Central memory CD4-positive, alpha-beta T cell (primary cell): ENCODE data around the gene HKDC1.
"Not testable (repeated sequence)": the region's sequence is repeated elsewhere in the genome, so short reads cannot be mapped to it uniquely, and the experiment has no call there.

ENCODE experiments used
- DNase-seq: peaks from one replicate; pipeline ENCODE4 v3.0.0; 2022

Gene HKDC1

DNA sequence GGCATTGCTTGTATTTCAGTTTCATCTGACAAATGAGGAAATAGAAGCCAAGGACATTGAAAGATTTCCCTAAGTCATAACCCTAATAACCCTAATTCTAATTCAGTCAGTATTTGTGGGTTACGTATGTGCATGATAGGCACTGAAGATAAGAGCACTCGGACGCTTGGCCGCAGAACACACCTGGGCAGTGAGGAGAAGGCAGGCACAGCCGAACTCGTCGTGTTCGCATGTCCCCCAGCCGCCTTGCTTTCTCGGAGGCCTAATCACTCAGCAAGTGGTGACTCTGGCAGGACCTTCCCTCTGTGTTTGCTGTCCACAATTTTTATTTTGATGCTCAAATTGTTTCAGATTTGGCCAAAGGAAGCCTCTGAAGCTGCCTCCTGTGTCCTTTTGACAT lies 23.7 kb downstream of the HKDC1 start:
- DNase-seq = no peak

DNA sequence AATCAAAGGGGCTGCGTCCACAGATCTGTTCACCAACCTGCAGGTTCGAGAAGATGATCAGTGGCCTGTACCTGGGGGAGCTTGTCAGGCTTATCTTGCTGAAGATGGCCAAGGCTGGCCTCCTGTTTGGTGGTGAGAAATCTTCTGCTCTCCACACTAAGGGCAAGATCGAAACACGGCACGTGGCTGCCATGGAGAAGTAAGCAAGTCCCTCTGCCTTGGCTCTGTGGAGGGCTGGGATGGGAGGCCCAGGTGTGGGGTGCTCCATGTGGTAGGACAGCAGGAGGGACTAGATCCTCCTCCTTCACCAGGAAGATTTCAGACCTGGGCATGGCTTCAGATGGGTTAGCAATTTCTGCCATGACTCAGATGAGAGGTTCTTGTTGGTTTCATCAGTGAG lies 25.9 kb downstream of the HKDC1 start:
- no peak for DNase-seq

GRCh38 chr10:69246581-69247312 lies 26.6 kb downstream of the HKDC1 start:
- no peak for DNase-seq

DNA sequence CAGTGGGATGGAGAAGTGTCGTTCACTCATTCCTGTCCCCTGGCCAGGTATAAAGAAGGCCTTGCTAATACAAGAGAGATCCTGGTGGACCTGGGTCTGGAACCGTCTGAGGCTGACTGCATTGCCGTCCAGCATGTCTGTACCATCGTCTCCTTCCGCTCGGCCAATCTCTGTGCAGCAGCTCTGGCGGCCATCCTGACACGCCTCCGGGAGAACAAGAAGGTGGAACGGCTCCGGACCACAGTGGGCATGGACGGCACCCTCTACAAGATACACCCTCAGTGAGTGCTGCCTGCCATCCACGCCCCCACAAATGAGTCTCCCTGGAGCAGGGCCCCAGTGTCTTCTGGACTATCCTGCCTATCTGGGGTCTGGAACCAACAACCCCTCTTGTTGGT lies 27.2 kb downstream of the HKDC1 start:
- no peak for DNase-seq

DNA sequence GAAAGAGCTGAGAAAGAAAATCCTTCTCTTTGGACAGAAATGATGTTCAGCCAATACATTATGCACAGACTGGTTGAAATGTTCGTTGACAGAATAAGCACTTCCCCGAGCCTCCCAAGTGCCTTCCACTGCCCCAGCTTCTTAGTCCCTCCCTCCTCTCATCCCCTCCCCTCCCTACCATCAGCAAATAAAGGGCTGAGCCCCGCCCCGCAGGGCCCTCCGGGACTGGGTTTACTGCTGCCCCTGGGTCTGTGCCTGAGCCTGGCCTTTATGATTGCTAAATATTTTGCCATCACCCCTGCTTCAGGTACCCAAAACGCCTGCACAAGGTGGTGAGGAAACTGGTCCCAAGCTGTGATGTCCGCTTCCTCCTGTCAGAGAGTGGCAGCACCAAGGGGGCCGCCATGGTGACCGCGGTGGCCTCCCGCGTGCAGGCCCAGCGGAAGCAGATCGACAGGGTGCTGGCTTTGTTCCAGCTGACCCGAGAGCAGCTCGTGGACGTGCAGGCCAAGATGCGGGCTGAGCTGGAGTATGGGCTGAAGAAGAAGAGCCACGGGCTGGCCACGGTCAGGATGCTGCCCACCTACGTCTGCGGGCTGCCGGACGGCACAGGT lies 28.1 kb downstream of the HKDC1 start:
- no peak for DNase-seq

DNA sequence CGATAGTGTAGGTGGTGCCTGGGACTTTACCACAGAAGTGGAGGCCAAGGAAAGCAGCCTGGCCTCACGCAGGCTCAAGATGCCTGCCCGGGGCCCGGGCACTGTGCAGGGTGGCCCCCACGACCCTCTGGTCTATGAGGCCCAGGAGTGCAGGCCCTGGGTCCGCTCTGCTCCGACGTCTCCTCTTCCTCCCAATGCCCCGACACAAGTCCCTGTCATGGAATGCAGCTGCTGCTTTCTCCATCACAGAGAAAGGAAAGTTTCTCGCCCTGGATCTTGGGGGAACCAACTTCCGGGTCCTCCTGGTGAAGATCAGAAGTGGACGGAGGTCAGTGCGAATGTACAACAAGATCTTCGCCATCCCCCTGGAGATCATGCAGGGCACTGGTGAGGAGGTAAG lies 29.9 kb downstream of the HKDC1 start:
- no peak for DNase-seq

DNA sequence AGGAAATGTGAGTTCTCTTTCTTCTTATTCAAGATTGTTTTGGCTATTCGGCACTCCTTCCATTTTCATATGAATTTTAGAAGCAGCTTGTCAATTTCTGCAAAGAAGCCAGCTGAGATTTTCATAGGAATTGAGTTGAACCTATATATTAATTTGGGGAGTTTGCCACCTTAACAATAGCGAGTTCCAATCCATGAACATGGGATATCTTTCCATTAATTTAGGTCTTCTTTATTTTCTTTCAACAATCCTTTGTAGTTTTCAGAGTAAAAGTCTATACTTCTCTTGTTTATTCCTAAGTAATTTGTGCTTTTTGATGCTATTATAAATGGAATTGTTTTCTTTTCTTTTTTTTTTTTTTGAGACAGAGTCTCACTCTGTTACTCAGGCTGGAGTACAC lies 31.3 kb downstream of the HKDC1 start:
- not testable (repeated sequence) for DNase-seq

- DNase-seq = no peak
These were observed 33.0 kb downstream of the HKDC1 start for GRCh38 chr10:69253171-69253570.

- no peak for DNase-seq
These were observed 34.7 kb downstream of the HKDC1 start for GRCh38 chr10:69254877-69255276.

DNA sequence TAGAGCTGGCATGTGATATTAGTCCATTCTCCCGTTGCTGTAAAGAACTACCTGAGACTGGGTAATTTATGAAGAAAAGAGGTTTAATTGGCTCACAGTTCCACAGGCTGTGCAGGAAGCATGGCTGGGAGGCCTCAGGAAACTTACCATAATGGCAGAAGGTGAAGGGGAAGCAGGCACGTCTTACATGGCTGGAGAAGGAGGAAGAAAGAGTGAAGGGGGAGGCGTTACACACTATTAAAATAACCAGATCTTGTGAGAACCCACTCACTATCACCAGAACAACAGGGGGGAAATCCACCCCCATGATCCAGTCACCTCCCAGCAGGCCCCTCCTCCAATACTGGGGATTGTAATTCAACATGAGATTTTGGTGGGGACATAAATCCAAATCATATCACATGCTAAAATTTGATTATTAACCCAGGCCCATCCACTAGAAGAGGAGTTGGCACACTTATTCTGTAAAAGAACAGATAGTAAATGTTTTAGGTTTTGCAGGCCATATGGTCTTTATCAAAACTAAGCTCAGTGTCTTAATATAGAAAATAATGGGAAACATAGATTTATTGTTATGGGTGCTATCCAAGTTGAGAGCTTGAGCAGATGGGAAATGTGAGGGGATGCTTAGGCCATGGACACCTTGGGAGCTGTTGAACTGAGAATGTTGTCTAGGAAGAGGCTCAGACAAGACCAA lies 39.6 kb downstream of the HKDC1 start:
- DNase-seq = no peak

DNA sequence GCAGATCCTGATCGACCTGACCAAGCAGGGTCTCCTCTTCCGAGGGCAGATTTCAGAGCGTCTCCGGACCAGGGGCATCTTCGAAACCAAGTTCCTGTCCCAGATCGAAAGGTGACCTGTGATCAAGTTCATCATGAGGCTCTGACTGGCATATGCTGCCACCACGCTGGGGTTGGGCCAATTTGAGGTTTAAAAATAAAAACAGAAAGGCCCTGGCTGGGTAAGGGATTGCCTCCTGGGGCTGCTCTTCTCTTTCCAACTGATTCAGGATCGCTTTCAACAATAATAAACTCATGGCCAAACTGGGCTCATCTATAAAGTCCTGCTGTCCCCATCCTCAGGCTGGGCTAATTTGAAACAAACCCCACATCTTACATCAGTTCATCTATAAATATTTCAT lies 41.1 kb downstream of the HKDC1 start:
- no peak for DNase-seq

DNA sequence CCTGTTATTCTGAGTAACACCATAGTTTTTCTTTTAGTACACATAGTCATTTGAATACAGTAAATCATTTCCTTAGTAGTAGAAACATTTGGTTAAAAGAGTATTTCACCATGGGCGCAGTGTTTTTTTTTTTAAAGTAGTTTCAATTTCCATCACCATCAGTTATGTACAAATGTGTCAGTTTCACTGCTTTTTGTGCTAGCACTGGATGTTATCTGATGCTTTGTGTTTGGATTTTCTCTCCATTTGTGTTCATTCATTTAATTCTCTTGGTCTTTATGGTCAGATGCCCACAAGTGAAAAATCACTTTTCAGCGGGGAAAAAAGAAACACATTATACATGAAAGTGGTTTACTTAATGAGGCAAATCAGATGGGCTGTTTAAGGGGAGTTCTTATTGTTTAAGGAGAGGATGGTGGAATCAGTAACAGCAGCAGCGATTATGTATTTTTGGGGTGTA lies 42.2 kb downstream of the HKDC1 start:
- DNase-seq = no peak

DNA sequence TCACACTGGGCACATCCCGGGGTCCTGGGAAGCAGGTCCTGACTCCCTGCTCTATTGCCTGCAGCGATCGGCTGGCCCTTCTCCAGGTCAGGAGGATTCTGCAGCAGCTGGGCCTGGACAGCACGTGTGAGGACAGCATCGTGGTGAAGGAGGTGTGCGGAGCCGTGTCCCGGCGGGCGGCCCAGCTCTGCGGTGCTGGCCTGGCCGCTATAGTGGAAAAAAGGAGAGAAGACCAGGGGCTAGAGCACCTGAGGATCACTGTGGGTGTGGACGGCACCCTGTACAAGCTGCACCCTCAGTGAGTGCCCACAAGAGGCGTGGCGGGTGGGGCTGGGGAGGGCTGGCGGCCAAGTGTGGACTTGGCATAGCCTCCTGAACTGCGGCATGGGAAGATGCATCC lies 45.4 kb downstream of the HKDC1 start:
- DNase-seq = no peak

GRCh38 chr10:69268761-69269416 lies 48.8 kb downstream of the HKDC1 start:
- no peak for DNase-seq

- DNase-seq = no peak
These were observed 49.6 kb downstream of the HKDC1 start for GRCh38 chr10:69269761-69270160.

DNA sequence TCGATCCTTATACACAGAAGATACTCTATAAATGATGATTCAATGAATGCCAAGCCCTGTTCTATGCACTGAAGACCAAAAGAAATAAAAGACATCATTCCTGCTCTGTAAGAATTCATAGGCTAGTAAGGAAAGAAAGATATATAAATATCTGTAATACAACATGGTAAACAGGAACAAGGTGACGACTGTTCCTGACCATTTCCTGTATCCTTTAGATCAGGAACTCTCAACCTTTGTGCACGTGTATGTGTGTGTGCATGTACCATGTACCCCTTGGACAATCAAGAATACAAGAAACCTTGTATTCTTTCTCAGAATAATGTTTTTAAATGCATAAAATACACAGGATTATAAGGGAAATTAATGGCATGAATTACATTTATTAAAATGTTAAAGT lies 50.9 kb downstream of the HKDC1 start:
- DNase-seq = no peak

- no peak for DNase-seq
These were observed 52.5 kb downstream of the HKDC1 start for GRCh38 chr10:69272624-69273023.

GRCh38 chr10:69275444-69275843 lies 55.3 kb downstream of the HKDC1 start:
- DNase-seq = no peak

- no peak for DNase-seq
These were observed 56.4 kb downstream of the HKDC1 start for GRCh38 chr10:69276503-69276902.

DNA sequence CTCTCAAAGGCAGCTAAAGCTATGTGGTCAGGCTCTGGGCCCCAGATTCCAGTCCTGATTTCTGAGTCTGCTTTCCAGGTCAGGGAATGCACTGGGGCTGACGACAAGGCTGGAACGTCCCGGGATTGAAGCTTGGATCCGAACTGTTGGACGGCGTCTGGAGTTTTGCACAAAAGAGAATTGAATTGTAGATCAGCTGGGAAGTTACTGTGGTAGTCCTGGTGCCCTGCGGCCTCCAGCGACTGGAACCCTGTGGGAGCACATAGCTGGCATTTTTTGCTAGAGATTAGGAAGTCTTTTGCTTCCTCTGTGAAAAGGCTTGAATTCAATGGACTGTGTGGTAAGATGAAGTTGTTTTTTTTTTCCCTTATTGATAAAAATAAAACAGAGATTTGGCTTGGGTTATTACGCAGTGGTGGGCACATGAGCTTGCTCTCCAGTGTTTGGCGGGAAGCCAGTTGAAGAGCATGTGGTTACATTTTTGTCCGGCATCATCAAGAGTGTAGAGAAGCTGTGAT lies 58.4 kb downstream of the HKDC1 start, which contains the start of gene HK1:
HK1 (plus strand) TSS at position 51 of the 518 bp plus-strand sequence.
- no peak for DNase-seq

DNA sequence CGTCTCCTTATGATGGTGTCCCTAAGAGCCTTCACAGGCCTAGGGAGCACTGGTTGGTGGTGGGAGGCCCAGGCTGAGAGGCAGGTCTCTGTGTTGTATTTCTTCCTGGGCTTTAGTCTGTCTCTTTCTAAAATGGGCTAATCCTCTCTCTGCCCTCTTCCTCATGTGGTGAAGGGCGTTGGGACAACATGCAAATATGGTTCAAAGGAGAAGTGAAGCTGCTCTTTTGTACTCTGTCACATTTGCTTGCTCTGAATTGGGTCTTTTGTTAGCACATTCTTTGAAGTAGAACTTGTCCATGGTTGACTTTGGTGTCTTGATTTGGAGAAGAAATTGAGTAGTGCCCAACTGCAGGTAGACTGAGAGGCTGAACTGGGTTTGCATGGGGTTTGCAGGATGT lies 59.0 kb downstream of the HKDC1 start:
- no peak for DNase-seq

- no peak for DNase-seq
These were observed 61.6 kb downstream of the HKDC1 start for GRCh38 chr10:69281507-69282413.
